H9 (cell line): ENCODE results near the gene CCDC138. TPM values are rescaled to one million over a fixed set of nuclear protein-coding genes. Genes with fewer than 3 reads are reported as not detected.

Experiments
- DNase-seq: peaks from one replicate; pipeline ENCODE4 v3.0.0-alpha.2; 2017
- H2AFZ ChIP-seq: one replicate; pipeline ENCODE4 v1.6.1; 2013; ENCODE audit warnings: mild to moderate bottlenecking, low read length, control low read depth, moderate library complexity
- H2AK5ac ChIP-seq: 2 replicates; pipeline ENCODE4 v1.6.1; 2013; ENCODE audit warnings: low read length, control low read depth, mixed read lengths; ENCODE audit not compliant: insufficient read length
- H2BK120ac ChIP-seq: one replicate; pipeline ENCODE4 v1.6.1; 2013; ENCODE audit warnings: low read depth, mild to moderate bottlenecking, low read length, control low read depth, inconsistent platforms; ENCODE audit not compliant: poor library complexity, severe bottlenecking
- H2BK12ac ChIP-seq: 2 replicates; pipeline ENCODE4 v1.6.1; 2013; ENCODE audit warnings: low read length, control low read depth, mixed read lengths, low read depth; ENCODE audit not compliant: insufficient read length
- H2BK15ac ChIP-seq: 2 replicates; pipeline ENCODE4 v1.6.1; 2013; ENCODE audit warnings: low read depth, low read length, control low read depth
- H2BK20ac ChIP-seq: one replicate; pipeline ENCODE4 v1.6.1; 2013; ENCODE audit warnings: low read depth, mild to moderate bottlenecking, low read length, control low read depth, inconsistent platforms; ENCODE audit not compliant: poor library complexity, severe bottlenecking
- H2BK5ac ChIP-seq: 2 replicates; pipeline ENCODE4 v1.6.1; 2013; ENCODE audit warnings: low read length, control low read depth, mixed read lengths; ENCODE audit not compliant: insufficient read length
- H3K14ac ChIP-seq: 2 replicates; pipeline ENCODE4 v1.6.1; 2013; ENCODE audit warnings: low read length, control low read depth; ENCODE audit not compliant: insufficient read depth
- H3K18ac ChIP-seq: 2 replicates; pipeline ENCODE4 v1.6.1; 2013; ENCODE audit warnings: low read depth, mild to moderate bottlenecking, mixed read lengths, low read length, control low read depth; ENCODE audit not compliant: insufficient read length
- H3K23ac ChIP-seq: 2 replicates; pipeline ENCODE4 v1.6.1; 2013; ENCODE audit warnings: low read length, control low read depth, mixed read lengths, low read depth; ENCODE audit not compliant: insufficient read length
- H3K23me2 ChIP-seq: 2 replicates; pipeline ENCODE4 v1.6.1; 2013; ENCODE audit warnings: low read depth, mild to moderate bottlenecking, mixed read lengths, low read length, control low read depth; ENCODE audit not compliant: insufficient read length, poor library complexity, severe bottlenecking
- H3K27ac ChIP-seq: 2 replicates; pipeline ENCODE4 v1.5.1; 2013; ENCODE audit warnings: low read length, control low read depth, mixed read lengths, low read depth; ENCODE audit not compliant: insufficient read length
- H3K27me3 ChIP-seq: 2 replicates; pipeline ENCODE4 v1.6.1; 2013; ENCODE audit warnings: low read length, control low read depth, inconsistent platforms; ENCODE audit not compliant: insufficient read depth
- H3K4ac ChIP-seq: 2 replicates; pipeline ENCODE4 v1.6.1; 2013; ENCODE audit warnings: low read depth, mild to moderate bottlenecking, control low read depth, inconsistent platforms, low read length, moderate library complexity
- H3K4me1 ChIP-seq: 2 replicates; pipeline ENCODE4 v1.6.1; 2013; ENCODE audit warnings: low read length, control low read depth, inconsistent platforms; ENCODE audit not compliant: insufficient read depth
- H3K4me2 ChIP-seq: 2 replicates; pipeline ENCODE4 v1.6.1; 2013; ENCODE audit warnings: low read length, control low read depth, mixed read lengths; ENCODE audit not compliant: insufficient read length, insufficient read depth
- H3K56ac ChIP-seq: 2 replicates; pipeline ENCODE4 v1.6.1; 2013; ENCODE audit warnings: low read depth, mild to moderate bottlenecking, mixed read lengths, low read length, control low read depth; ENCODE audit not compliant: insufficient read length
- H3K79me1 ChIP-seq: 2 replicates; pipeline ENCODE4 v1.6.1; 2013; ENCODE audit warnings: low read depth, mild to moderate bottlenecking, moderate library complexity, low read length, control low read depth, inconsistent platforms; ENCODE audit not compliant: insufficient read depth, poor library complexity, severe bottlenecking
- H3K79me2 ChIP-seq: 2 replicates; pipeline ENCODE4 v1.6.1; 2013; ENCODE audit warnings: low read length, control low read depth, inconsistent platforms; ENCODE audit not compliant: insufficient read depth
- H3K9ac ChIP-seq: 2 replicates; pipeline ENCODE4 v1.6.1; 2013; ENCODE audit warnings: low read length, control low read depth, mixed read lengths; ENCODE audit not compliant: insufficient read length; ENCODE audit errors: extremely low read depth
- H3K9me3 ChIP-seq: one replicate; pipeline ENCODE4 v1.6.1; 2013; ENCODE audit warnings: low read depth, low read length, inconsistent platforms; ENCODE audit not compliant: control insufficient read depth
- H3T11ph ChIP-seq: one replicate; pipeline ENCODE4 v1.6.1; 2013; ENCODE audit warnings: mild to moderate bottlenecking, low read length, control low read depth, inconsistent platforms
- H4K20me1 ChIP-seq: one replicate; pipeline ENCODE4 v1.6.1; 2013; ENCODE audit not compliant: control insufficient read depth, insufficient read length, insufficient read depth
- H4K5ac ChIP-seq: 2 replicates; pipeline ENCODE4 v1.6.1; 2013; ENCODE audit warnings: low read depth, mild to moderate bottlenecking, mixed read lengths, low read length, control low read depth; ENCODE audit not compliant: insufficient read length
- H4K8ac ChIP-seq: replicated peaks from 2 replicates; pipeline ENCODE4 v1.6.1; 2013; ENCODE audit warnings: low read length, control low read depth, mixed read lengths, low read depth; ENCODE audit not compliant: insufficient read length
- H4K91ac ChIP-seq: 2 replicates; pipeline ENCODE4 v1.6.1; 2013; ENCODE audit warnings: low read depth, mild to moderate bottlenecking, moderate library complexity, mixed read lengths, low read length, control low read depth; ENCODE audit not compliant: insufficient read length
- H3K27ac Mint-ChIP-seq, 3 experiments: 2 replicates in 2 of 3; 3 replicates in 1 of 3; pipeline ENCODE4 v1.8.0; 2020 to 2021; ENCODE audit warnings: mixed read lengths in 3 of 3, mild to moderate bottlenecking in 1 of 3, moderate library complexity in 1 of 3
- H3K27me3 Mint-ChIP-seq: 2 replicates; pipeline ENCODE4 v1.8.0; 2021; ENCODE audit warnings: low read depth, mild to moderate bottlenecking, moderate library complexity, mixed read lengths
- H3K36me3 Mint-ChIP-seq, 3 experiments: 2 replicates in 2 of 3; 3 replicates in 1 of 3; pipeline ENCODE4 v1.8.0; 2020 to 2021; ENCODE audit warnings: low read depth in 3 of 3, mixed read lengths in 3 of 3; ENCODE audit not compliant: insufficient read depth in 1 of 3
- H3K4me1 Mint-ChIP-seq, 2 experiments: 2 replicates each; pipeline ENCODE4 v1.8.0; 2020; ENCODE audit warnings: mixed read lengths in 2 of 2
- H3K4me3 Mint-ChIP-seq, 2 experiments: 2 replicates in 1 of 2; 3 replicates in 1 of 2; pipeline ENCODE4 v1.8.0; 2020 to 2021; ENCODE audit warnings: mild to moderate bottlenecking in 2 of 2, mixed read lengths in 2 of 2, moderate library complexity in 1 of 2
- H3K9me3 Mint-ChIP-seq, 2 experiments: 2 replicates in 1 of 2; 3 replicates in 1 of 2; pipeline ENCODE4 v1.8.0; 2020; ENCODE audit warnings: mild to moderate bottlenecking in 2 of 2, mixed read lengths in 2 of 2, moderate library complexity in 1 of 2
- CTCF ChIP-seq: fragments of 200-600 bp; sonication (generic); conservative IDR thresholded peaks from 3 replicates; pipeline ENCODE4 v1.8.0; 2021; ENCODE audit warnings: antibody characterized with exemption, mild to moderate bottlenecking
- WGBS: extraction: QIAGEN DNeasy Blood & Tissue Kit; methylation state at CpG from one replicate; pipeline ENCODE4 v1.1.7; 2013; ENCODE audit warnings: missing lambda C conversion rate, low lambda C conversion rate, mixed read lengths; ENCODE audit not compliant: insufficient read length; ENCODE audit errors: extremely low coverage; 5-methylcytosine and 5-hydroxymethylcytosine counted together
- total RNA-seq: library from RNA; stranded (reverse); gene quantifications from 2 replicates; pipeline ENCODE4 v1.2.1, GENCODE V29; 2021

Gene CCDC138
- total RNA-seq, 1 experiment from 2014 or later, result 32.7 TPM

DNA sequence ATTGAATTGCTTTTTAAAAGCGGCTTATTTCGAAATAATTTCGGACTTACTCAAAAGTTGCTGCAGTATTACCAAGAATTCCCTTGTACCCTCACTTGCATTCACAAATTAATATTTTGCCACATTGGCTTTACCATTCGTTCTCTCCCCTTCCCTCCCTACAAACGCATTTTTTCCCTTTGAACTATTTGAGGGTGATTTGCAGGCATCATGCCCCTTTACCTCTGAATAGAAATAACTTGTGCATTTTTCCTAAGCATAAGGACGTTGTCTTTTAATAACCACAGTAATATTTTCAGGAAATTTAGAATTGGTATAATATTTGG, 608 bp downstream of the CCDC138 start:
- no CpG with 5 or more reads among the region's 6 CpGs for WGBS
- Histone ChIP-seq H4K8ac (no peak overlapping the region), H2BK12ac (no peak overlapping the region), H3K4me1 (no peaks in the 10 kb centered on the region), H3K27ac (no peak overlapping the region), H3K56ac (no peak overlapping the region), H3K14ac (no peak overlapping the region; the same call in 1 of the 2 replicates), H3K23me2 (peaks cover 4% of the 10 kb centered on the region), H3T11ph (no peak overlapping the region), H2AK5ac (no peak overlapping the region), H2AFZ (no peak overlapping the region), H2BK120ac (no peak overlapping the region), H3K23ac (no peak overlapping the region), H2BK5ac (no peak overlapping the region), H2BK15ac (no peak overlapping the region), H3K4me2 (peak overlapping the region; percentile 71), H3K4ac (no peak overlapping the region), H3K9me3 (no peaks in the 10 kb centered on the region), H4K91ac (no peak overlapping the region), H3K79me2 (peaks cover 3% of the 10 kb centered on the region; the same call in 1 of the 2 replicates), H3K27me3 (no peaks in the 10 kb centered on the region), H4K20me1 (no peaks in the 10 kb centered on the region), H2BK20ac (no peak overlapping the region), H4K5ac (no peak overlapping the region), H3K18ac (no peak overlapping the region), H3K9ac (peak overlapping the region; percentile 55), H3K79me1 (no peaks in the 10 kb centered on the region)
- peaks cover 9 to 18% of the 10 kb centered on the region in 2 experiments for H3K4me1 Mint-ChIP-seq
- H3K36me3 Mint-ChIP-seq, result peaks cover 16 to 47% (median 45%) of the 10 kb centered on the region in 3 experiments; a peak in 6 of 7 replicates
- peak overlapping the region; percentile 61 to 93 (median 73) for H3K27ac Mint-ChIP-seq
- no peak for TF ChIP-seq CTCF
- H3K27me3 Mint-ChIP-seq, result no peaks in the 10 kb centered on the region; the same call in 1 of the 2 replicates
- DNase-seq, result no peak
- peak overlapping the region; percentile 87 to 91 for H3K4me3 Mint-ChIP-seq
- no peaks in the 10 kb centered on the region for H3K9me3 Mint-ChIP-seq
